Left renal cortex interstitium (tissue), 4 donors: Measurements from ENCODE around the gene NAPA. TPM values are rescaled to one million over a fixed set of nuclear protein-coding genes. Genes with fewer than 3 reads are reported as not detected.

Experiments
- polyA plus RNA-seq, 4 donors: library from polyadenylated mRNA; unstranded; fragments of 120-200 nt; gene quantifications; one replicate each; pipeline ENCODE4 v1.2.1, GENCODE V29; 2013; ENCODE audit not compliant: insufficient read length in 4 of 4

Gene NAPA
- polyA plus RNA-seq, 4 donors, result 147 to 180 (median 159) TPM

Other genes with a start within 250 kb of the NAPA start
- gene INAFM1, start 240.2 kb downstream of the NAPA start, polyA plus RNA-seq, result 10 to 100 TPM in 2 of 4 donors, 1 to 10 TPM in 2; 6.4 to 12.9 (median 10.5) TPM
- gene C5AR1, start 205.2 kb downstream of the NAPA start, polyA plus RNA-seq, result 10 to 100 TPM in 1 of 4 donors, 1 to 10 TPM in 3; 3.8 to 11.8 (median 6.0) TPM
- gene C5AR2, start 182.9 kb downstream of the NAPA start, polyA plus RNA-seq, result under 1 TPM; 0.34 to 0.51 (median 0.45) TPM
- 10 to 100 TPM in 3 of 4 donors, 1 to 10 TPM in 1; 9.6 to 21.9 (median 16.0) TPM for gene DHX34, start 165.7 kb downstream of the NAPA start, polyA plus RNA-seq
- 10 to 100 TPM; 20.1 to 32.2 (median 28.9) TPM for gene MEIS3, start 95.5 kb downstream of the NAPA start, polyA plus RNA-seq
- gene SLC8A2, start 43.2 kb downstream of the NAPA start, polyA plus RNA-seq, result under 1 TPM; 0.17 to 0.44 (median 0.31) TPM
- gene KPTN, start 30.8 kb downstream of the NAPA start, polyA plus RNA-seq, result 10 to 100 TPM; 10.4 to 15.8 (median 12.8) TPM
- under 1 TPM; 0.25 to 0.49 (median 0.38) TPM for gene ZNF541, start 58.1 kb upstream of the NAPA start, polyA plus RNA-seq
- gene BICRA, start 94.1 kb upstream of the NAPA start, polyA plus RNA-seq, result 10 to 100 TPM in 3 of 4 donors, 1 to 10 TPM in 1; 8.1 to 21.3 (median 14.9) TPM
- 10 to 100 TPM; 28.4 to 44.3 (median 35.6) TPM for gene EHD2, start 198.4 kb upstream of the NAPA start, polyA plus RNA-seq
- 100 to 1,000 TPM; 346 to 525 (median 378) TPM for gene NOP53, start 230.5 kb upstream of the NAPA start, polyA plus RNA-seq